Gastrocnemius medialis (tissue), 4 donors: ENCODE data around the gene ZC2HC1B. TPM values are rescaled to one million over a fixed set of nuclear protein-coding genes. Genes with fewer than 3 reads are reported as not detected.

Experiments
- ATAC-seq, 2 donors: fragments of 150-250 bp; one replicate each; pipeline ENCODE4 v1.9.1; 2016
- DNase-seq, 2 donors: peaks; one replicate each; pipeline ENCODE4 v3.0.0-alpha.2; 2019
- H3K27ac ChIP-seq, 4 donors: fragments of 200-600 bp; sonication (generic); 1 replicate in 1 of 4; 2 replicates in 3 of 4; pipeline ENCODE4 v1.5.1; 2016 to 2018; ENCODE audit warnings: mild to moderate bottlenecking in 2 of 4, moderate library complexity in 1 of 4
- H3K27me3 ChIP-seq, 3 donors: fragments of 200-600 bp; sonication (generic) in 2 of 3; 1 replicate in 1 of 3; 2 replicates in 2 of 3; pipeline versions ENCODE4 v1.5.1 to v1.6.0; 2016 to 2019; ENCODE audit warnings: mild to moderate bottlenecking in 1 of 3, moderate library complexity in 1 of 3
- H3K36me3 ChIP-seq, 2 donors: fragments of 200-600 bp; sonication (generic) in 1 of 2; one replicate each; pipeline ENCODE4 v1.5.1; 2017 to 2018
- H3K4me1 ChIP-seq, 2 donors: fragments of 200-600 bp; sonication (generic) in 1 of 2; one replicate each; pipeline ENCODE4 v1.5.1; 2016 to 2017; ENCODE audit warnings: mild to moderate bottlenecking in 2 of 2
- H3K4me3 ChIP-seq, 4 donors: fragments of 200-600 bp; sonication (generic) in 3 of 4; 1 replicate in 1 of 4; 2 replicates in 3 of 4; pipeline ENCODE4 v1.5.1; 2016 to 2019; ENCODE audit warnings: mild to moderate bottlenecking in 2 of 4
- H3K9me3 ChIP-seq, 3 donors: fragments of 200-600 bp; sonication (generic) in 2 of 3; 1 replicate in 1 of 3; 2 replicates in 2 of 3; pipeline ENCODE4 v1.5.1; 2016 to 2019
- CTCF ChIP-seq, 5 experiments: fragments of 450-650 bp in 3 of 5; fragments of 200-600 bp in 2 of 5; sonication (generic) in 2 of 5; IDR thresholded peaks in 4 of 5; conservative IDR thresholded peaks in 1 of 5; 1 replicate in 4 of 5; 2 replicates in 1 of 5; pipeline ENCODE4 v1.5.1; 2016 to 2019; ENCODE audit warnings: antibody characterized with exemption in 5 of 5, mild to moderate bottlenecking in 3 of 5, moderate library complexity in 3 of 5
- POLR2A ChIP-seq, 2 donors: fragments of 450-650 bp; IDR thresholded peaks; one replicate each; pipeline ENCODE4 v1.6.1; 2017; ENCODE audit warnings: antibody characterized with exemption in 2 of 2, mild to moderate bottlenecking in 2 of 2, moderate library complexity in 2 of 2
- in situ Hi-C, 4 donors: fragments of 200-750 bp; cut with MboI; loops; one replicate each; pipeline versions ENCODE4 v1.15.0 to v1.8.0; 2017; ENCODE audit warnings: low sequenced_read_pairs in 4 of 4
- intact Hi-C: fragments of 100-400 bp; cut with DNase I; formaldehyde crosslinking; loops from one replicate; pipeline ENCODE4 v1.15.1; 2023; ENCODE audit warnings: low total_unique reads
- total RNA-seq, 4 donors: library from RNA; depleted of rRNA; stranded (reverse); fragments of >200 nt; gene quantifications; one replicate each; pipeline versions ENCODE4 v1.1.0 to v1.2.3, GENCODE V29; 2016

The ZC2HC1B gene
- total RNA-seq, 4 donors from 2014 or later = not detected

- TF ChIP-seq POLR2A (IDR thresholded peaks at IDR 0.05) (no peak), CTCF (IDR thresholded peaks at IDR 0.05 in 4 of 5, conservative IDR thresholded peaks at IDR 0.05 in 1 of 5) (no peak)
- Histone ChIP-seq H3K4me3 (no peak overlapping the region), H3K27ac (no peak overlapping the region), H3K4me1 (peaks cover 3 to 8% of the 10 kb centered on the region in 2 donors), H3K36me3 (no peaks in the 10 kb centered on the region), H3K27me3 (no peaks in the 10 kb centered on the region), H3K9me3 (no peaks in the 10 kb centered on the region)
- peak in 1 of 2 donors; percentile 56 for ATAC-seq
- no peak for DNase-seq
- in situ Hi-C loops (no loop called here), intact Hi-C loops (no loop called here)
Observed at GRCh38 chr6:143967706-143968376, 103.6 kb downstream of the ZC2HC1B start.

GRCh38 chr6:143969077-143969476 is 104.8 kb downstream of the ZC2HC1B start:
- in situ Hi-C loops = no loop called here
- H3K4me1 ChIP-seq = peaks cover 0 to 8% of the 10 kb centered on the region in 2 donors
- TF ChIP-seq POLR2A (IDR thresholded peaks at IDR 0.05) (no peak), CTCF (IDR thresholded peaks at IDR 0.05 in 4 of 5, conservative IDR thresholded peaks at IDR 0.05 in 1 of 5) (no peak)

GRCh38 chr6:143970456-143971218 is 106.4 kb downstream of the ZC2HC1B start:
- in situ Hi-C loops = no loop called here
- no peaks in the 10 kb centered on the region for H3K36me3 ChIP-seq
- H3K27ac ChIP-seq = no peak overlapping the region
- peak in 1 of 2 donors; percentile 52 for ATAC-seq
- H3K27me3 ChIP-seq = no peaks in the 10 kb centered on the region
- H3K9me3 ChIP-seq = no peaks in the 10 kb centered on the region
- H3K4me3 ChIP-seq = no peak overlapping the region
- no peak for TF ChIP-seq CTCF (IDR thresholded peaks at IDR 0.05 in 4 of 5, conservative IDR thresholded peaks at IDR 0.05 in 1 of 5)
- no peak for TF ChIP-seq POLR2A (IDR thresholded peaks at IDR 0.05)
- intact Hi-C loops = no loop called here
- H3K4me1 ChIP-seq = peaks cover 0 to 3% of the 10 kb centered on the region in 2 donors
- DNase-seq = no peak

More at GRCh38 chr6:143969077-143969476, 104.8 kb downstream of the ZC2HC1B start:
- ATAC-seq (no peak), DNase-seq (no peak)
- no peaks in the 10 kb centered on the region for H3K27me3 ChIP-seq
- H3K9me3 ChIP-seq = no peaks in the 10 kb centered on the region
- H3K4me3 ChIP-seq = no peak overlapping the region
- intact Hi-C loops = no loop called here
- H3K27ac ChIP-seq = no peak overlapping the region
- no peaks in the 10 kb centered on the region for H3K36me3 ChIP-seq

- DNase-seq = no peak
- H3K36me3 ChIP-seq = no peaks in the 10 kb centered on the region
- in situ Hi-C loops (no loop called here), intact Hi-C loops (no loop called here)
- H3K4me1 ChIP-seq = peaks cover 0 to 3% of the 10 kb centered on the region in 2 donors
- TF ChIP-seq CTCF (IDR thresholded peaks at IDR 0.05 in 4 of 5, conservative IDR thresholded peaks at IDR 0.05 in 1 of 5) (no peak), POLR2A (IDR thresholded peaks at IDR 0.05) (no peak)
- H3K27ac ChIP-seq = no peak overlapping the region
- no peak overlapping the region for H3K4me3 ChIP-seq
- H3K27me3 ChIP-seq = no peaks in the 10 kb centered on the region
- no peak for ATAC-seq
- H3K9me3 ChIP-seq = no peaks in the 10 kb centered on the region
Observed at GRCh38 chr6:143971482-143972205, 107.4 kb downstream of the ZC2HC1B start.
